WTC11 (cell line): ENCODE data around the gene ACOT4.

Source experiments
- CTCF ChIP-seq: fragments of 200-600 bp; IDR thresholded peaks from 2 replicates; pipeline ENCODE4 v1.8.0; 2022; ENCODE audit warnings: antibody characterized with exemption
- NR3C1 ChIP-seq: sonication (generic); formaldehyde crosslinking; conservative IDR thresholded peaks from 2 replicates; pipeline ENCODE4 v1.8.1; 2023; ENCODE audit warnings: low read depth, mild to moderate bottlenecking, missing genetic modification reagents
- SP1 ChIP-seq: sonication (generic); formaldehyde crosslinking; conservative IDR thresholded peaks from 2 replicates; pipeline ENCODE4 v1.8.1; 2022; ENCODE audit warnings: missing genetic modification reagents
- ZNF396 ChIP-seq: fragments of 250-450 bp; sonication (Bioruptor Pico); IDR thresholded peaks from 2 replicates; pipeline ENCODE4 v1.8.0; 2021; ENCODE audit warnings: mild to moderate bottlenecking, moderate library complexity, borderline replicate concordance
- ZNF423 ChIP-seq: fragments of 250-450 bp; sonication (Bioruptor Pico); IDR thresholded peaks from 2 replicates; pipeline ENCODE4 v2.1.2; 2022; ENCODE audit warnings: mild to moderate bottlenecking, moderate library complexity
- TF ChIP-seq, protein P1 (sequence below): sonication (generic); formaldehyde crosslinking; IDR thresholded peaks from 2 replicates; pipeline ENCODE4 v1.8.0; 2022; ENCODE audit warnings: mild to moderate bottlenecking, missing genetic modification reagents
- TF ChIP-seq, protein P2 (sequence below): fragments of 250-450 bp; sonication (Bioruptor Pico); IDR thresholded peaks from 2 replicates; pipeline ENCODE4 v2.1.2; 2022; ENCODE audit warnings: mild to moderate bottlenecking, moderate library complexity
- TF ChIP-seq, protein P3 (sequence below): fragments of 250-450 bp; sonication (Bioruptor Pico); IDR thresholded peaks from 2 replicates; pipeline ENCODE4 v1.8.0; 2021; ENCODE audit warnings: mild to moderate bottlenecking
- TF ChIP-seq, protein P4 (sequence below): sonication (generic); formaldehyde crosslinking; IDR thresholded peaks from 2 replicates; pipeline ENCODE4 v1.8.1; 2022; ENCODE audit warnings: low read depth, missing genetic modification reagents, borderline replicate concordance
- TF ChIP-seq, protein P5 (sequence below): sonication (generic); formaldehyde crosslinking; conservative IDR thresholded peaks from 2 replicates; pipeline ENCODE4 v1.8.1; 2022; ENCODE audit warnings: mild to moderate bottlenecking, missing genetic modification reagents

DNA sequence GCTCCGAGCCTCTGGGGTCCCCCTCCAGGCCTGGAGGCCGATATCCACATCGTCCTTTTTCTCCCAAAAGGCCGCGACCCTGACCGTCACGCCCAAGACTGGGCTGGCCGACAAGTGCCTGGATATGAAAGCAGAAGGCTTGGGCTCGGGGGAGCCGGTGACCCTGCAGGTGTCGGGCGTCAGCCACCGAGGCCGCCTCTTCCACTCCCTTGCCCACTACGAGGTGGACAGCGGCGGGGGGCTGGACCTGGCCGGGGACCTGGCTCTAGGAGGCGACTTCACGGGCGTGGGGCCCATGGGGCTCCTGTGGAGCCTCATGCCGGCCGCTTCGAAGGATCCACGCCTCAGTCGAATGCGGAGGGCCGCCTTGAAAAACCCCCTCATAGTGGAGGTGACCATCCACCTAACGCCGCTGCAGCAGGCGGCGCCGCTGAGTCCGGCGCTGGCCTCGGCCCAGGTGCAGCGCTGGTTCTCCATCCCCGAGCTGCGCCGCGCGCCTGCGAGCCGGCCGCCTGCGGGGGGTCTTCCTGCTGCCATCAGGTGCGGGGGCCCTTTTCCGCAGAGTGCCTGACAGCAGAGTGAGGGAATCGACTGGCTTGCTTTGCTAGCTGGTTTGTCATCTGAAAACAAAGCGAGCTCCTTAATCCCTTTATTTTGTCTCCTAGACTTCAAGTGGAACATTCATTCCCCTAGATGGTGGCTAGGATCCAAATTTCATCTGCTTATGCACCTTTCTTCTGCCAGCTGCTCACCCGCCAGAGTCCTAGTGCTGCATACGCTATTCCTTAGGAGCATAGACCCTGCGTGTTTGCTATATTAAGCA lies 42.5 kb downstream of the ACOT4 start:
- TF ChIP-seq, protein P1, sequence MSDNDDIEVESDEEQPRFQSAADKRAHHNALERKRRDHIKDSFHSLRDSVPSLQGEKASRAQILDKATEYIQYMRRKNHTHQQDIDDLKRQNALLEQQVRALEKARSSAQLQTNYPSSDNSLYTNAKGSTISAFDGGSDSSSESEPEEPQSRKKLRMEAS (CRISPR knock-in tag) = peak; percentile 87
- TF ChIP-seq, protein P2, sequence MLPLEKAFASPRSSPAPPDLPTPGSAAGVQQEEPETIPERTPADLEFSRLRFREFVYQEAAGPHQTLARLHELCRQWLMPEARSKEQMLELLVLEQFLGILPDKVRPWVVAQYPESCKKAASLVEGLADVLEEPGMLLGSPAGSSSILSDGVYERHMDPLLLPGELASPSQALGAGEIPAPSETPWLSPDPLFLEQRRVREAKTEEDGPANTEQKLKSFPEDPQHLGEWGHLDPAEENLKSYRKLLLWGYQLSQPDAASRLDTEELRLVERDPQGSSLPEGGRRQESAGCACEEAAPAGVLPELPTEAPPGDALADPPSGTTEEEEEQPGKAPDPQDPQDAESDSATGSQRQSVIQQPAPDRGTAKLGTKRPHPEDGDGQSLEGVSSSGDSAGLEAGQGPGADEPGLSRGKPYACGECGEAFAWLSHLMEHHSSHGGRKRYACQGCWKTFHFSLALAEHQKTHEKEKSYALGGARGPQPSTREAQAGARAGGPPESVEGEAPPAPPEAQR (CRISPR knock-in tag) = no peak
- TF ChIP-seq, protein P3, sequence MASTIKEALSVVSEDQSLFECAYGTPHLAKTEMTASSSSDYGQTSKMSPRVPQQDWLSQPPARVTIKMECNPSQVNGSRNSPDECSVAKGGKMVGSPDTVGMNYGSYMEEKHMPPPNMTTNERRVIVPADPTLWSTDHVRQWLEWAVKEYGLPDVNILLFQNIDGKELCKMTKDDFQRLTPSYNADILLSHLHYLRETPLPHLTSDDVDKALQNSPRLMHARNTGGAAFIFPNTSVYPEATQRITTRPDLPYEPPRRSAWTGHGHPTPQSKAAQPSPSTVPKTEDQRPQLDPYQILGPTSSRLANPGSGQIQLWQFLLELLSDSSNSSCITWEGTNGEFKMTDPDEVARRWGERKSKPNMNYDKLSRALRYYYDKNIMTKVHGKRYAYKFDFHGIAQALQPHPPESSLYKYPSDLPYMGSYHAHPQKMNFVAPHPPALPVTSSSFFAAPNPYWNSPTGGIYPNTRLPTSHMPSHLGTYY = 0 out of 2 replicates have a peak, but pooled peaks have one; percentile 28
- TF ChIP-seq CTCF (no peak), ZNF396 (CRISPR knock-in tag) (no peak), NR3C1 (CRISPR knock-in tag) (no peak), SP1 (CRISPR knock-in tag) (peak; percentile 61), ZNF423 (CRISPR knock-in tag) (no peak)
- TF ChIP-seq, protein P4, sequence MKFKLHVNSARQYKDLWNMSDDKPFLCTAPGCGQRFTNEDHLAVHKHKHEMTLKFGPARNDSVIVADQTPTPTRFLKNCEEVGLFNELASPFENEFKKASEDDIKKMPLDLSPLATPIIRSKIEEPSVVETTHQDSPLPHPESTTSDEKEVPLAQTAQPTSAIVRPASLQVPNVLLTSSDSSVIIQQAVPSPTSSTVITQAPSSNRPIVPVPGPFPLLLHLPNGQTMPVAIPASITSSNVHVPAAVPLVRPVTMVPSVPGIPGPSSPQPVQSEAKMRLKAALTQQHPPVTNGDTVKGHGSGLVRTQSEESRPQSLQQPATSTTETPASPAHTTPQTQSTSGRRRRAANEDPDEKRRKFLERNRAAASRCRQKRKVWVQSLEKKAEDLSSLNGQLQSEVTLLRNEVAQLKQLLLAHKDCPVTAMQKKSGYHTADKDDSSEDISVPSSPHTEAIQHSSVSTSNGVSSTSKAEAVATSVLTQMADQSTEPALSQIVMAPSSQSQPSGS (CRISPR knock-in tag) = no peak
- TF ChIP-seq, protein P5, sequence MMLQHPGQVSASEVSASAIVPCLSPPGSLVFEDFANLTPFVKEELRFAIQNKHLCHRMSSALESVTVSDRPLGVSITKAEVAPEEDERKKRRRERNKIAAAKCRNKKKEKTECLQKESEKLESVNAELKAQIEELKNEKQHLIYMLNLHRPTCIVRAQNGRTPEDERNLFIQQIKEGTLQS (CRISPR knock-in tag) = no peak
